GM19025 (cell line): ENCODE data around the gene TBCK.

ENCODE experiments used
- ATAC-seq: cut with Tn5 transposase; IDR thresholded peaks from one replicate; pipeline ENCODE4 v1.9.1; 2021; ENCODE audit warnings: mild to moderate bottlenecking, low read depth, moderate library complexity; ENCODE audit not compliant: unreplicated experiment

The TBCK gene

GRCh38 chr4:106051514-106051913 lies 264.5 kb downstream of the TBCK start:
- ATAC-seq = no peak

GRCh38 chr4:106049490-106049889 lies 266.5 kb downstream of the TBCK start:
- no peak for ATAC-seq

GRCh38 chr4:106048250-106048971 lies 267.6 kb downstream of the TBCK start:
- no peak for ATAC-seq

- ATAC-seq = no peak
Observed at GRCh38 chr4:106046083-106046482, 269.9 kb downstream of the TBCK start.

GRCh38 chr4:106041294-106042002 lies 274.6 kb downstream of the TBCK start:
- ATAC-seq = no peak

DNA sequence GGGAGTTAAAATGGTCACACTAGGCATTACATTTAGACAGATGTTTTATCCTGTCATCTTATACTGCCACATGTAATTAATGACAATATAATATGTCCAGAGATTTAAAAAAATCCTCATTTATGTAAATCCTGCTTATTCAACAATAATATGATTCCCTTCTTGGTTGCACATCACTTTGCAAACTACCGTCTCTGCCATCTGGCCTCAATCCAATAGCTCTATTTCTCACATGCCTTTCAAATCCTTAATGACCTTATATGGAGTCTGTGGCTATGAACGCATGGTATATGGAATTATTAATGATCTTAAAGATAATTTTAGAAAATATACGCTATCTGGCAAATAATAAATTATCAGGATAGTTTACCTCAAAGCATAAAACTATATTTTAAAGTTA lies 276.2 kb downstream of the TBCK start:
- ATAC-seq = no peak

GRCh38 chr4:106038908-106039307 lies 277.1 kb downstream of the TBCK start:
- no peak for ATAC-seq

DNA sequence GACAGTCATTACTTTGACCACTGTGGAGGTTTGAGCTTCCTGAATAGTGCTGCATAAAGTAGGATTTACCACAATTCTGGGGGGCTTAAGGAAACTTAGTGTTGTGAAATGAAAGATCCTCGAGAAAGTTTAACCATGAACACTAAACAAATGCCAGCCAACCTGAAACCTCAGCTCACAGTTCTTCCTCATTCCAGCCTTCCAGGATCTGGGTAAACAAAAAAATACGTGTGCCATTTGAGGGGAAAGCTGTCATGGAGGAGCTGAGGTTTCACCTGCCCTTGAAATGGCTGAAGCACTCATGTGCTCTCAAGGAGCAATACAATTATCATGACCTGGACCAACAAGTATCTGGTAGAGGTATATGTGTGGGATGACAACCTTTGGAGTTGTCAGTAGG lies 278.0 kb downstream of the TBCK start:
- no peak for ATAC-seq

- ATAC-seq = no peak
Observed at GRCh38 chr4:106036848-106037247, 279.2 kb downstream of the TBCK start.

DNA sequence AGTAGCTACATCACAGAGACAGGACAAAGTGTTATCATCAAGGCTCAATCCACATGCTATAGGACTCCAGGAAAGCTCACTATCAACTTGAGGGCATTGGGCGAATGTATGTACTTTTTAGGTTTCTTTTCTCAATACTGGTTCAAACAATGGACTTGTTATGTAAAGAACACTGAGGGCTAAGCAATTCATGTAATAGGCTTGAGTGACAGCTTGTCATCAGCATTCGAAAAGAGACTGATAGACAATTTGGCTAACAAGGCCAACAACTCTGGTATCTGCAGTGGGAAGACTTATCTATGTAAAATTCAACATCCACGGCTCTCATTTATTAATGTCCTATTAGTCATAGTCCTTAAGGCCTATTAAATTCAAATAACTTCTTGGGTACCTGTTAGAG lies 279.7 kb downstream of the TBCK start:
- no peak for ATAC-seq

- ATAC-seq = no peak
Observed at GRCh38 chr4:106035204-106035603, 280.8 kb downstream of the TBCK start.

- no peak for ATAC-seq
Observed at GRCh38 chr4:106034751-106035150, 281.3 kb downstream of the TBCK start.

DNA sequence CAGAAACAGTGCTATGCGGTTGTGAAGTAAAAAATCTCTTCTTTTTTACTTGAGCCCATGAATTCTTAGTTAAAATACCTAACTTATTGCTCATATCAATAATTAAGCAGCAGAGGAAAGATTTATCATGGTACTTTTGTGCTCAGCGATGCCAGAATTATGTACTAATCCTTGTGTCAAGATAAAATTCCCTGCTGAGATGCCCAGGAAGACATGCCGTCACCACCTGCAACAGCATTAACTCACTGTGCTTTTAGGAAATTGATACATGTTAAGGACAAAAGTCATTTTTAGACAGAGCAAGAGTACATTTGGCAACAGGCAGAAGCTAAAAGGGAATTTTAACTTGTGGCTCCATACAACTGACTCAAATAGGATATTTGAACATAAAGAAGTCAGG lies 281.8 kb downstream of the TBCK start:
- ATAC-seq = no peak

DNA sequence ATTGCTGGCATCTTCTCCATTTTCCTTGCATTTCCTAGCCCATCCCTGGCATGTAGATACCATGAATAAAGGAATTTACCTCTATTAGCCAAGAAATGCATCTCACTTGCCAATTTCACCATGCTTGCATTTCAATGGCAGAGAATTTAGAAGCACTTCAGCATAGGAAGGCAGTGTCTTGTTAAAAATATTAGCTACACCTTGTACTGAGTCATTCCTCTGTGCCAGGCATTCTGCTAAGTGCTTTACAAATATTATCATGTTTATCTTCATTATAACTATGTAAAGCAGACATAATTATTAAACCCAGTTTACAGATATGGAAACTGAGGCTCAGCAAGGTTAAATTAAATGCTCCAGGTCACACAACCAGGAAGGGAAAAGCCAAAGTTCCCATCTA lies 282.5 kb downstream of the TBCK start:
- ATAC-seq = no peak

- ATAC-seq = no peak
Observed at GRCh38 chr4:106032851-106033286, 283.1 kb downstream of the TBCK start.

- no peak for ATAC-seq
Observed at GRCh38 chr4:106022454-106022853, 293.6 kb downstream of the TBCK start.

- no peak for ATAC-seq
Observed at GRCh38 chr4:106021737-106022410, 294.1 kb downstream of the TBCK start.

DNA sequence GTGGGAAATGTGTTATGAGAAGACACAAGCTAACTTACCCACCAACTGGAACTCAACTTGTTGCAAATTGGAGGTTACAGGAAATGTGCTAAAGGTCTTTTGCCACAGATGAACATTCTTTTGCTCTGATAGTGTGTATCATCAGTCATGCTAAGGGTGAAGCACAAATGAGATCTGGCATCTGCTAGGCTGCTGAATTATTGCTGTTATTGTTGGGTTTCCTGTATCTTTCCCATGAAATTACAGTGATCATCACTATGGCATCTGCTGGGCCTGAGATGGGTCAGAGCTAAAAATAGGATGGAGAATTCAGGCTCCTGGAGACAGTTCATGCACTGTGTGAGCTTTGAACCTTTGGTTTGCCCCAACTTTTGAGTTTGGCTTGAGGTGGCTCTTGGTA lies 296.2 kb downstream of the TBCK start:
- no peak for ATAC-seq

GRCh38 chr4:106017975-106018374 lies 298.0 kb downstream of the TBCK start:
- no peak for ATAC-seq

GRCh38 chr4:106011387-106011786 lies 304.6 kb downstream of the TBCK start:
- no peak for ATAC-seq

- no peak for ATAC-seq
Observed at GRCh38 chr4:106010761-106011160, 305.2 kb downstream of the TBCK start.

DNA sequence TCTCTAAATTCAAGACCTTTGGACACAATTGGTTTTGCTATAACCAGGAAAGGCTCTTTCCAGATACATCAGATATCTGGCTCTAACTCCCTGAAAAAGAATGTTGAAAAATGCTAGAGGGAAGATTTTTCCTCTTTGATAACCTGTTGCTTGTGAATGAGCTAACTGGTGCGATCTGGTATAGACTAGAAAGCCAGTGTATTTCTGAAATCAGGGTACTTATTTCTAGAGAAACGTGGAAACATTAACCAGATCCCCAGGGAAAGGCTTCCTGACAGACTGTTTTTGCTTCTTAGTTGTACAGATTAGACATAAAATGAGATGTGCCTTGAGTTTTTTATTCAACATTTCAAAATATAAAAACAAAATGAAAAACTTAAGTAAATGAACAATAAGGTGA lies 313.0 kb downstream of the TBCK start:
- no peak for ATAC-seq
